ENCODE data around the gene WHRN. TPM values are rescaled to one million over a fixed set of nuclear protein-coding genes. Genes with fewer than 3 reads are reported as not detected.

Gene WHRN
- total RNA-seq, 2 experiments from 2014 or later: 0.19 to 2.1 TPM

- Histone ChIP-seq H3K4me1 (ENCODE audit: insufficient read depth, low read length, poor library complexity, severe bottlenecking) (no peaks in the 10 kb centered on the region), H3K4me3 (ENCODE audit: low read depth, low read length, poor library complexity, severe bottlenecking) (no peak overlapping the region), H3K4me2 (ENCODE audit: low read length) (no peak overlapping the region), H3K9me2 (ENCODE audit: insufficient read depth, low read length) (no peaks in the 10 kb centered on the region), H3K36me3 (ENCODE audit: insufficient read depth, low read length) (no peaks in the 10 kb centered on the region), H3K27ac (ENCODE audit: low read depth, low read length, poor library complexity, severe bottlenecking) (no peak overlapping the region), H4K20me1 (ENCODE audit: insufficient read depth, low read length) (no peaks in the 10 kb centered on the region), H3K79me2 (ENCODE audit: insufficient read depth, low read depth, low read length) (no peaks in the 10 kb centered on the region), H3K9me3 (ENCODE audit: low read length) (no peaks in the 10 kb centered on the region), H2AFZ (ENCODE audit: low read length) (no peak overlapping the region)
- TF ChIP-seq EZH2phosphoT487 (IDR thresholded peaks at IDR 0.05; ENCODE audit: borderline replicate concordance, low read depth, low read length): no peak
- no peak for TF ChIP-seq CTCF (conservative IDR thresholded peaks at IDR 0.05; ENCODE audit: low read length)
- POLR2A ChIA-PET: interaction anchor here (0.5 kb wide), 2 partner anchors 11 to 452 kb away, joined by 5 to 6 read pairs; no protein-coding TSS in a partner anchor
- DNase-seq (ENCODE audit: low spot score): no peak
- intact Hi-C loops (cut with micrococcal nuclease; ENCODE audit: unreplicated experiment): no loop called here
- BruUV-seq (replicated peaks): no TSS peak
- CTCF ChIA-PET (ENCODE audit: unreplicated experiment): no interaction called here
Observed at GRCh38 chr9:114411452-114411851, 93.8 kb downstream of the WHRN start.

- BruUV-seq (replicated peaks): no TSS peak
- Histone ChIP-seq H3K4me3 (ENCODE audit: low read depth, low read length, poor library complexity, severe bottlenecking) (no peak overlapping the region), H3K79me2 (ENCODE audit: insufficient read depth, low read depth, low read length) (no peaks in the 10 kb centered on the region), H2AFZ (ENCODE audit: low read length) (no peak overlapping the region), H3K36me3 (ENCODE audit: insufficient read depth, low read length) (no peaks in the 10 kb centered on the region), H4K20me1 (ENCODE audit: insufficient read depth, low read length) (no peaks in the 10 kb centered on the region), H3K27ac (ENCODE audit: low read depth, low read length, poor library complexity, severe bottlenecking) (no peak overlapping the region), H3K4me2 (ENCODE audit: low read length) (no peak overlapping the region), H3K9me2 (ENCODE audit: insufficient read depth, low read length) (no peaks in the 10 kb centered on the region), H3K4me1 (ENCODE audit: insufficient read depth, low read length, poor library complexity, severe bottlenecking) (no peaks in the 10 kb centered on the region), H3K9me3 (ENCODE audit: low read length) (no peaks in the 10 kb centered on the region)
- no peak for TF ChIP-seq CTCF (conservative IDR thresholded peaks at IDR 0.05; ENCODE audit: low read length)
- no peak for TF ChIP-seq EZH2phosphoT487 (IDR thresholded peaks at IDR 0.05; ENCODE audit: borderline replicate concordance, low read depth, low read length)
- ChIA-PET CTCF (ENCODE audit: unreplicated experiment) (no interaction called here), POLR2A (no interaction called here)
- intact Hi-C loops (cut with micrococcal nuclease; ENCODE audit: unreplicated experiment): no loop called here
- DNase-seq (ENCODE audit: low spot score): no peak
Observed at GRCh38 chr9:114410910-114411309, 94.4 kb downstream of the WHRN start.

- intact Hi-C loops (cut with micrococcal nuclease; ENCODE audit: unreplicated experiment): loop anchor here (5.0 kb wide), 2 partner anchors 77 to 327 kb away; no protein-coding TSS in a partner anchor
- CTCF ChIA-PET (ENCODE audit: unreplicated experiment): no interaction called here
- H3K4me2 ChIP-seq (ENCODE audit: low read length): no peak overlapping the region
- H3K79me2 ChIP-seq (ENCODE audit: insufficient read depth, low read depth, low read length): no peaks in the 10 kb centered on the region
- no peaks in the 10 kb centered on the region for H3K4me1 ChIP-seq (ENCODE audit: insufficient read depth, low read length, poor library complexity, severe bottlenecking)
- DNase-seq (ENCODE audit: low spot score): no peak
- H3K9me3 ChIP-seq (ENCODE audit: low read length): no peaks in the 10 kb centered on the region
- no peak overlapping the region for H3K4me3 ChIP-seq (ENCODE audit: low read depth, low read length, poor library complexity, severe bottlenecking)
- H4K20me1 ChIP-seq (ENCODE audit: insufficient read depth, low read length): no peaks in the 10 kb centered on the region
- no TSS peak for BruUV-seq (replicated peaks)
- TF ChIP-seq EZH2phosphoT487 (IDR thresholded peaks at IDR 0.05; ENCODE audit: borderline replicate concordance, low read depth, low read length): no peak
- no peak for TF ChIP-seq CTCF (conservative IDR thresholded peaks at IDR 0.05; ENCODE audit: low read length)
- H3K9me2 ChIP-seq (ENCODE audit: insufficient read depth, low read length): no peaks in the 10 kb centered on the region
- POLR2A ChIA-PET: interaction anchor here (0.5 kb wide), 1 partner anchor 11 kb away, joined by 3 read pairs; no protein-coding TSS in a partner anchor
- no peaks in the 10 kb centered on the region for H3K36me3 ChIP-seq (ENCODE audit: insufficient read depth, low read length)
- no peak overlapping the region for H3K27ac ChIP-seq (ENCODE audit: low read depth, low read length, poor library complexity, severe bottlenecking)
- H2AFZ ChIP-seq (ENCODE audit: low read length): no peak overlapping the region
Observed at GRCh38 chr9:114409842-114410241, 95.4 kb downstream of the WHRN start.

All from OCI-LY7 (cell line).